Activated CD4-positive, alpha-beta T cell treated with anti-CD3 and anti-CD28 coated beads, Interleukin-2, amount 50 U/mL, for 48 hours (primary cell): Measurements from ENCODE around the gene CTRL.
"Not testable (repeated sequence)": the region's sequence is repeated elsewhere in the genome, so short reads cannot be mapped to it uniquely, and the experiment has no call there.

ENCODE experiments used
- DNase-seq, 2 experiments: peaks; one replicate each; pipeline ENCODE4 v3.0.0-alpha.2; 2020

Gene CTRL

GRCh38 chr16:67931712-67932461 is at the start of gene CTRL:
TSS of gene CTRL (minus strand) at chr16:67931862. CDS start at chr16:67931852, 10 bp downstream.
- DNase-seq, result no peak

- no peak for DNase-seq
Observed at GRCh38 chr16:67979955-67980678, 48.5 kb upstream of the CTRL start, which contains the start of gene DPEP3. TSS of gene DPEP3 (minus strand) at chr16:67980499. CDS start at chr16:67980380, 119 bp downstream.

GRCh38 chr16:67977469-67978227 is 46.0 kb upstream of the CTRL start:
- no peak for DNase-seq

- DNase-seq, result no peak
Observed at GRCh38 chr16:67977005-67977404, 45.3 kb upstream of the CTRL start.

- DNase-seq, result no peak
Observed at GRCh38 chr16:67976205-67976604, 44.5 kb upstream of the CTRL start.

- DNase-seq, result no peak
Observed at GRCh38 chr16:67975321-67976105, 43.9 kb upstream of the CTRL start.

GRCh38 chr16:67972285-67972684 is 40.6 kb upstream of the CTRL start:
- DNase-seq, result not testable (repeated sequence)

- no peak for DNase-seq
Observed at GRCh38 chr16:67971111-67971510, 39.4 kb upstream of the CTRL start.

GRCh38 chr16:67969254-67970039 is 37.8 kb upstream of the CTRL start:
- no peak for DNase-seq

- peak; percentile 90 to 92 for DNase-seq
Observed at GRCh38 chr16:67968400-67969253, 37.0 kb upstream of the CTRL start, which contains the start of gene SLC12A4. TSS of gene SLC12A4 (minus strand) at chr16:67968637. CDS start at chr16:67968553, 84 bp downstream.

GRCh38 chr16:67967958-67968399 is 36.3 kb upstream of the CTRL start:
- DNase-seq, result peak; percentile 36 to 52

GRCh38 chr16:67967183-67967957 is 35.7 kb upstream of the CTRL start:
- DNase-seq, result peak; percentile 17 to 32

- DNase-seq, result no peak
Observed at GRCh38 chr16:67966549-67967182, 35.0 kb upstream of the CTRL start.

- DNase-seq, result no peak
Observed at GRCh38 chr16:67965668-67966548, 34.2 kb upstream of the CTRL start.

GRCh38 chr16:67964477-67965131 is 32.9 kb upstream of the CTRL start:
- DNase-seq, result no peak

- DNase-seq, result no peak
Observed at GRCh38 chr16:67963662-67964321, 32.1 kb upstream of the CTRL start.

GRCh38 chr16:67963292-67963661 is 31.6 kb upstream of the CTRL start:
- DNase-seq, result no peak
